Psoas muscle (tissue), 8 donors: Measurements from ENCODE around the gene PPP2R2D. TPM values are rescaled to one million over a fixed set of nuclear protein-coding genes. Genes with fewer than 3 reads are reported as not detected.

ENCODE experiments used
- ATAC-seq, 4 donors: fragments of 200-7000 bp; cut with Tn5 transposase; one replicate each; pipeline ENCODE4 v1.9.1; 2020; ENCODE audit warnings: moderate library complexity in 3 of 4, mild to moderate bottlenecking in 2 of 4
- DNase-seq, 2 donors: peaks; one replicate each; pipeline ENCODE4 v3.0.0-alpha.2; 2020
- H3K27ac ChIP-seq: fragments of 200-600 bp; one replicate; pipeline ENCODE4 v1.8.0; 2022
- H3K27me3 ChIP-seq, 3 donors: fragments of 200-600 bp in 1 of 3; one replicate each; pipeline versions ENCODE4 v1.6.1 to v1.8.0; 2013 to 2022; ENCODE audit warnings: low read length in 2 of 3, mild to moderate bottlenecking in 2 of 3, moderate library complexity in 1 of 3; ENCODE audit not compliant: insufficient read depth in 3 of 3
- H3K36me3 ChIP-seq, 2 donors: fragments of 200-600 bp in 1 of 2; one replicate each; pipeline versions ENCODE4 v1.6.1 to v1.8.0; 2013 to 2022; ENCODE audit warnings: low read depth in 1 of 2, mild to moderate bottlenecking in 1 of 2, moderate library complexity in 1 of 2; ENCODE audit not compliant: insufficient read depth in 1 of 2
- H3K4me1 ChIP-seq: fragments of 200-600 bp; one replicate; pipeline ENCODE4 v1.8.0; 2022
- H3K4me3 ChIP-seq: fragments of 200-600 bp; one replicate; pipeline ENCODE4 v1.8.0; 2022; ENCODE audit warnings: mild to moderate bottlenecking
- H3K9me3 ChIP-seq: fragments of 200-600 bp; one replicate; pipeline ENCODE4 v1.8.0; 2022
- CTCF ChIP-seq: fragments of 200-600 bp; IDR thresholded peaks from one replicate; pipeline ENCODE4 v1.8.0; 2022; ENCODE audit warnings: antibody characterized with exemption
- WGBS, 3 donors: extraction: QIAGEN DNeasy Blood & Tissue Kit; methylation state at CpG; one replicate each; pipeline versions ENCODE4 v1.1.6 to v1.1.7; 2013; 5-methylcytosine and 5-hydroxymethylcytosine counted together
- intact Hi-C, 2 donors: fragments of 100-400 bp; cut with DNase I; formaldehyde crosslinking; loops; one replicate each; pipeline versions ENCODE4 v1.11.0 to v1.14.2; 2022
- polyA plus RNA-seq, 3 donors: library from polyadenylated mRNA; stranded (reverse); fragments of 200-250 nt; gene quantifications; one replicate each; pipeline ENCODE4 v1.2.3, GENCODE V29; 2013
- total RNA-seq, 4 donors: library from RNA; stranded (reverse); fragmentation: NEBNext Ultra II Directional in 2 of 4; extraction: Animal tissue kit (Norgen Biotek cat#: 25700) in 2 of 4; gene quantifications; one replicate each; pipeline versions ENCODE4 v1.2.1 to v1.2.4, GENCODE V29; 2021 to 2023
- donor health status: healthy with polysubstance abuse.
- donor health status: DM: no; HTN: no; CAD: no; lungs with moderate emphysema.
- donor health status: Bipolar disorder and iron deficiency.
- donor health status: healthy.
- donor health status: DM: yes; HTN: yes; CAD: no.
- donor health status: DM: no; HTN: no; CAD: no.
- donor health status: DM: no; HTN: no; CAD: no.
- donor health status: DM: yes; HTN: yes; CAD: no.

Gene PPP2R2D
- total and polyA plus RNA-seq, 7 donors, result 19.2 to 47.4 (median 25.7) TPM

GRCh38 chr10:131942455-131942854 lies 41.6 kb downstream of the PPP2R2D start:
- no peak overlapping the region for H3K4me3 ChIP-seq
- H3K27me3 ChIP-seq, result no peaks in the 10 kb centered on the region
- 95 to 100% (median 97%) methylated on average over 1 of the region's 1 CpG for WGBS, 3 donors
- no peak for DNase-seq
- no peak overlapping the region for H3K27ac ChIP-seq
- H3K36me3 ChIP-seq, result peaks cover 0 to 85% of the 10 kb centered on the region in 2 donors
- H3K4me1 ChIP-seq, result no peaks in the 10 kb centered on the region
- intact Hi-C loops, result no loop called here
- no peaks in the 10 kb centered on the region for H3K9me3 ChIP-seq
- TF ChIP-seq CTCF, result no peak
- no peak for ATAC-seq

- no peak overlapping the region for H3K4me3 ChIP-seq
- H3K27ac ChIP-seq, result no peak overlapping the region
- no peaks in the 10 kb centered on the region for H3K27me3 ChIP-seq
- ATAC-seq, result peak; percentile 36 to 77 (median 70)
- intact Hi-C loops, result no loop called here
- no peaks in the 10 kb centered on the region for H3K4me1 ChIP-seq
- peak; percentile 38 for TF ChIP-seq CTCF
- H3K36me3 ChIP-seq, result peaks cover 0 to 85% of the 10 kb centered on the region in 2 donors
- no peaks in the 10 kb centered on the region for H3K9me3 ChIP-seq
- WGBS, 3 donors, result 69 to 76% (median 71%) methylated on average over 11 of the region's 11 CpGs
- DNase-seq, result no peak
Measured at GRCh38 chr10:131943021-131943814, 42.4 kb downstream of the PPP2R2D start.

DNA sequence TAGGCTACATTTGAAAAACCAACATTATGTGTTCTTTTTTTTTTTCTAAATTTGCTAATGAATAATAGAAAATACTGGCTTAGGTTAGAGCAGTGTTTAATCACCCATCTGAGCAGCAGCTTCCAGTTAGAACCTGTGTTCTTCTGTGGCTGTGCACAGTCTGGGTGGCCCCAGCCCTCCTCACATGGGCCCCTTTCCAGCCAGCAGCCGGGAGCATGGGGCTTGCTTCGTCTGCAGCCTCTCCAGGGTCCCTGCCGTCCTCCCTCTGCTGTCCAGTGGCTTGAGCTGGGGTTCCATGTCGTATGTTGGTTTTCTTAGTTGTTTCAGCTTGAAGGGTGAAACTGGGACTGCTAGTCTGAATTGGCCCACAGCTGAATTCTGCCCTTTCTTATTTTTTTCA lies 43.6 kb downstream of the PPP2R2D start:
- H3K9me3 ChIP-seq, result no peaks in the 10 kb centered on the region
- DNase-seq (no peak), ATAC-seq (no peak)
- peaks cover 4 to 90% of the 10 kb centered on the region in 2 donors for H3K36me3 ChIP-seq
- intact Hi-C loops, result no loop called here
- no peak overlapping the region for H3K4me3 ChIP-seq
- TF ChIP-seq CTCF, result no peak
- no peaks in the 10 kb centered on the region for H3K4me1 ChIP-seq
- WGBS, 3 donors, result 71 to 89% (median 77%) methylated on average over 4 of the region's 4 CpGs
- H3K27ac ChIP-seq, result no peak overlapping the region
- no peaks in the 10 kb centered on the region for H3K27me3 ChIP-seq

GRCh38 chr10:131944976-131945695 lies 44.3 kb downstream of the PPP2R2D start:
- peaks cover 4 to 85% of the 10 kb centered on the region in 2 donors for H3K36me3 ChIP-seq
- H3K27ac ChIP-seq, result no peak overlapping the region
- H3K9me3 ChIP-seq, result no peaks in the 10 kb centered on the region
- ATAC-seq, result no peak
- H3K4me3 ChIP-seq, result no peak overlapping the region
- 94 to 96% (median 94%) methylated on average over 28 of the region's 28 CpGs for WGBS, 3 donors
- no peaks in the 10 kb centered on the region for H3K27me3 ChIP-seq
- DNase-seq, result no peak
- intact Hi-C loops, result no loop called here
- peaks cover 2% of the 10 kb centered on the region for H3K4me1 ChIP-seq
- TF ChIP-seq CTCF, result no peak
